NCI-H2227 treated with DMSO at 0.1 percent for 48 hours (cell line): ENCODE data around the gene SPRY4.
"Not testable (repeated sequence)": the region's sequence is repeated elsewhere in the genome, so short reads cannot be mapped to it uniquely, and the experiment has no call there.

Experiments
- DNase-seq: peaks from one replicate; lab custom pipeline; 2025; lab: John Stamatoyannopoulos, UW

Gene SPRY4

GRCh38 chr5:142315096-142315900 is 9.5 kb downstream of the SPRY4 start:
- no peak for DNase-seq

- no peak for DNase-seq
Observed at GRCh38 chr5:142314606-142315005, 10.2 kb downstream of the SPRY4 start.

GRCh38 chr5:142314109-142314508 is 10.7 kb downstream of the SPRY4 start:
- no peak for DNase-seq

- no peak for DNase-seq
Observed at GRCh38 chr5:142313682-142314081, 11.1 kb downstream of the SPRY4 start.

DNA sequence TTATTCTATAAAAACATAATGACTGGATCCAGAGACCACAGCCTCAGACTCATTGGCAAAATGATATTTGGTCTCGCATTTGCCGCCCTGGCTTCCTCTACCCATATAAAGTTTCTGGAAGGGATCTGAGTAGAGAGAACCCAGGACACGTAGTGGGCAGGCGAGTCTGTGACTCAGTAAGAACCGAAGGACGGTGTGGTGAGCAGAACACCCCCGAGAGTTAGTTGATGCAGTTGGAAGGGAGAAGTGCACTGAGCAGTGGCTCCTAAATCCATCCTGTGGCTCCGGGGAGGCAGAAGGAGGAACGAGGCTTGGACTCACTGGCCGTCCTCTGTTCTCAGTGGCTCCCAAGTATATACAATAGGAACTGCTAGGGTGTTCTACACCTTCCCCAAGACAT is 11.5 kb downstream of the SPRY4 start:
- no peak for DNase-seq

DNA sequence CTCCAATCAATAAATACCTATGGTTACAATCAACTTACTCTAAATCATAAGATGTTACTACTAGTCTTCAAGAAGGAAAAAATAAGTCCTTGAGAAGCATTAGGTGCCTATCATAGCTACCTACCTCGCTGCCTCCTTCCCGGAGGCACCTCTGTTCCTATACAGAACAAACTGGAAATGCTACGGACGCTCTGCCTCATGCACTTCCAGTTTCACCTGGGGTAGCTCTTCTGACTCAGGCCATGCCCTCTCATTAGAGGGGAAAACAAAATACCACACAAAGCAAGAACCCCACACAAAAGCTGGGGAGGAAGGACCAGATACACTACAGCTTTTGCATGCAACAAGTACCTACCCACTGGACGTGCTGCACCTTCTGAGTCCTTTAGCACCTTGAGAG is 12.4 kb downstream of the SPRY4 start:
- DNase-seq = no peak

DNA sequence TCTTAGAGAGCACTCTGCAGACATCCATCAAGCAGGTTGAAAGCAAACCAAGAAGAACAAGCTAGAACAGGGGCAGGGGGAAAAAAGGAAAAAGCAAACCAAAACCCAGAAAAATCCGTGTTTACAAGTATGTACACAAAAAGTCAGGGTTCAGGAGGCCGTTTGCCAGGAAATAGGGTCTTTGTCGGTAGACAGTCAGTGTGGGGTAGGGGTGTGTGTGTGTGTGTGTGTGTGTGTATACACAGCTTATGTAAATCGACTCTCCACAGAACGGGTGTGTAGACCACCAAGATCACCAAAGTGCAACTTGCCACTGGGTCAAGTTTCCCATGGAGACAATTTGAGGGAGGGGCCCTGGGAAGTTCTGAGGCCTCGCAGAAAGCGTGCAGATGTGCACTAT is 13.1 kb downstream of the SPRY4 start:
- no peak for DNase-seq

DNA sequence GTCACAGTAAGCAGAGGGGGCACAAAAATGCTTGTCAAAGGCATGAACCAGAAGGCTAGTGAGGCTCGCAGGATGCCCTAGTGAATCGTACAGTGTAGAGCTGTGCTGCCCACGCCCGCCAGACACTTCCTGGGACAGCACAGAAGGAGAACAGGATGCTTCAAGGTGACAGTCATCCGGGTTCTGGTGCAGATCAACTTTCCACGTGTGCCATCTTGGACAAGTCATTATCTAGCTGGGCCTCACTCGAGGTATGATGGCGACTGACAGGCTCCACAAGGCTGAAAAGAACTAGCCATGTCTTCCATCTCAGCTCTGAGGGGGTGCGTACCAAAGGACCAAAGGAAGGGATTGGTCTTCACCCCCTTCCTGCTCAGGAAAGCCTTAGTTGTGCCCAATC is 14.0 kb downstream of the SPRY4 start:
- no peak for DNase-seq

- no peak for DNase-seq
Observed at GRCh38 chr5:142309747-142310318, 15.0 kb downstream of the SPRY4 start.

GRCh38 chr5:142308358-142308757 is 16.5 kb downstream of the SPRY4 start:
- DNase-seq = no peak

- no peak for DNase-seq
Observed at GRCh38 chr5:142307146-142307890, 17.5 kb downstream of the SPRY4 start.

- DNase-seq = no peak
Observed at GRCh38 chr5:142306077-142306502, 18.7 kb downstream of the SPRY4 start.

- no peak for DNase-seq
Observed at GRCh38 chr5:142305211-142305610, 19.6 kb downstream of the SPRY4 start.

GRCh38 chr5:142304013-142304701 is 20.7 kb downstream of the SPRY4 start:
- no peak for DNase-seq

GRCh38 chr5:142303565-142303964 is 21.3 kb downstream of the SPRY4 start:
- no peak for DNase-seq

DNA sequence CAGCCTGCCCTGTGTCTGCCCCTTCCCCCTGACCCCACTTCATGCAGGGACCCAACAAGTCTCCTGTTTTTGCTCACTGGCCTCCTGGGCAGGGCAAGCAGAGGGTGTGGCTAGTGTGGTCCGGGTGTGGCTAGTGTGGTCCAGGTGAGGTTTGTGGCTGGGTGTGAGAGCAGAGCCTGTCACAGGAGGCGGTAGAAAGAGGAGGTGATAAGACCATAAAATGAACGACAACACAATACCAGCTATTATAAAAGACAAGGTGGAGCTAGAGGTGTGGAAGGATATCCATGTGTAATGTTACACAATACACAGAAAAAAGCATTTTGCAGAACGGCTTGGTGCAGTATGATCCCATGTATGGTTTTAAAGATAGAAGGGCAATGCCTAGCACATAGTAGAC is 23.3 kb downstream of the SPRY4 start:
- DNase-seq = no peak

DNA sequence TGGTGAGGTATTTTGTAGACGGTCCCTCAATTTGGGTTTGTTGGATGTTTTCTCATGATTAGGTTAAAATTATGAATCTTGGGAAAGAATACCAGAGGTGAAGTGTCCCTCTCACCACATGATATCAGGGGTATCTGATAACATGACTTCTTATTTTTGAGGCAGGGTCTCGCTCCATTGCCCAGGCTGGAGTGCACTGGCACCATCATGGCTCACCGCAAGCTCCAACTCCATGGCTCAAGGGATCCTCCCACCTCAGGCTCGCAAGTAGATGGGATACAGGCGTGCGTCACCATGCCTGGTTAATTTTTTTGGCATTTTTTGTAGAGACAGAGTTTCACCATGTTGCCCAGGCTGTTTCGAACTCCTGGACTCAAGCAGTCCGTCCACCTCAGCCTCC is 24.1 kb downstream of the SPRY4 start:
- no peak for DNase-seq

- DNase-seq = no peak
Observed at GRCh38 chr5:142298789-142299188, 26.0 kb downstream of the SPRY4 start.

- not testable (repeated sequence) for DNase-seq
Observed at GRCh38 chr5:142297786-142298185, 27.0 kb downstream of the SPRY4 start.

GRCh38 chr5:142296914-142297417 is 27.9 kb downstream of the SPRY4 start:
- no peak for DNase-seq

DNA sequence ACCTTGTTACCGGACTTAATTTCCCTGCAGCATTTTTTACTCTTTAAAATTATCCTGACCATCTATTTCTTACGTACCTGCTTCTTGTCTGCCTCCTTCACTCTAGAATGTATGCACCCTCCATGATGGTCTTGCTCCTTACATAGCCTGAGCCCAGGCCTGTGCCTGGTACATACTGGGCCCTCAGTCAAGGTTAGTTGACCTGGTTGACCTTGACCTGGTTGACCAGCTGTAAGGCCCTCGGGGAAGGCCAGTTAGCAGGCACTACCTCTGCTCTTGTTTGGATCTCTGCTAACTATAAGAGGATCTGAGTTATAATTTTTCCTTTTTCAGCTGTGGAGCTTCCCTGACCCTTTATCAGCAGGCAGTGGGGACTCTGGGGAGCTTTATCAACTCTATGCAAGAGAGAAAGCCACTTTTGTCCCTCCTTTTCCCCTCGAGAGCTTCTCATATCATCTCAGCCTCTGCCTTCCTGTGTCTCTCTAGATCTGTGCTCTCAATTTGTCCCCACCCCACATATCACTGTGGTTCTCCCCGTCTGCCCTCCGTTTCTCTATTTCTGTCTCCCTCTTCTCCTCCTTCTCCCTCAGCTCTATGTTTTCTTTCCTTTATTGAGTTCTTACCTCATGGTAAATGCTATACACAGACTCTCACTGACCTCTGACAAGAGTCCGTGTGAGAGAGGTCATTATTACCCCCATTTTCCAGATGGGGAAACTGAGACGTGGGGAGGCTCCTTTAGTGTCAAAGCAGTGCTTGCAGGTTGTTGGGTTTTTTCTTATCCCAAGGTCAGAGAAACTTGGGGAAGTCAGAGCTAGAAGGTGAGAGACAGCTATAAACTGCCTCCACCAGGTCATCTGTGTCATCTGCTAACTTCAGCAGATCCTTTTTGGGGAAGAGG is 28.6 kb downstream of the SPRY4 start:
- DNase-seq = no peak
